NCI-H146 treated with DMSO at 0.1 percent for 48 hours (cell line): ENCODE data around the gene NCAPD3.

Experiments used
- DNase-seq: peaks from one replicate; lab custom pipeline; 2025; ENCODE audit not compliant: unreplicated experiment; lab: John Stamatoyannopoulos, UW

The NCAPD3 gene

DNA sequence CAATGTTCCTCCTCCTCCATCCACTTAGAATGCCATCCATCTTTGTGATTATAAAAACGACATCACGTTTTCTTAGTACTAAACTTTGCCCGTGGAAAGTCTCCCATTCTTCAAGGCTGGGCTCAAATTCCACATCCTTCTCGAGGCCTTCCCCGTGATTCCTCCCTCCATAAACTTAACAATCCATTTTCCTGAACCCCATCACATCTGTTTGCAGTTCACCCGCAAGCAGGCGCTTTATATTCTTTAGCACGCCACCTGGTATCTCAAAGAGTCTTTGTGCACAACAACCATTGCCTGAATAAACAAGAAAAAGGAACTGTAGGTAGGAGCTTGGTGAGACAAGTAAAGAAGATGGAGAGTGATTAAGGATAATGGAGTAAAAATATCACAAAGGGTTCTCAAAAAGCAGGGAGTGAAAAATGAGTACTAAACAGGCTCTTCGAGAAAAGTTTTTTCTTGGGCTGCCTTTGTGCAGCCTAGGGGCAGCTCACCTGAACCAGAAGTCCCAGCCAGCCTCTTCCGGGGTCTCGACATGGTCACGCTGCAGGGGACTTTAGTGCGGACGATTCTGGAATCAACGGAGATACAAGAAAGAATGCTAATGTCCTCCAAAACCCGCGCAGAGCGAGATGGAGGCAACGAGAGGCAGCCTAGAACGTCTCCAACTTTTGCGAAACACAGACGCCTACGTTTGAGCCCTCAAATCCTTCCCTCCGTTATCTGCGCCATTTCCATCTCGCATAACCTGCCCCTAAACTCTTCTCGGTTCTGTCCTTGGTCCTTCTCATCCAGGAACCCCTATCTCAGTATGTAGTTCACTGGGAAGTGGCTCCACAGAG lies 28.8 kb upstream of the NCAPD3 start:
- peak; percentile 83 for DNase-seq

DNA sequence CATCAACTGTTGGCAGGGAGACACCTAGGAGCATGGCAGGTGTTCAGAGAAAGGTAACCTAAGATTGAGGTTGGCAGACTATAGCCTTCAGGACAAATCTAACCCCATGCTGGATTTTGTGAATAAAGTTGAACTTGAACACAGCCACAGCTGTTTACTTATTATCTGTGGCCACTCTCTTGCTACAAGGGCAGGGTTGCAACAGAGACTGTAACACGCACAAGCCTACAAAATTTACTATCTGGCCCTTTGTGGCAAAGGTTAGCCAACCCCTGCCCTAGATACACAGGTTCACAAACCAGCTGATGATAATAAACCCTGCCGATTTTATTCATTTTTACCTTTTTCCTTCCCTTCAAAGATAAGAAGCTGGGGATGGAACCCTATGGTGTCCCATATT lies 26.9 kb upstream of the NCAPD3 start:
- no peak for DNase-seq

DNA sequence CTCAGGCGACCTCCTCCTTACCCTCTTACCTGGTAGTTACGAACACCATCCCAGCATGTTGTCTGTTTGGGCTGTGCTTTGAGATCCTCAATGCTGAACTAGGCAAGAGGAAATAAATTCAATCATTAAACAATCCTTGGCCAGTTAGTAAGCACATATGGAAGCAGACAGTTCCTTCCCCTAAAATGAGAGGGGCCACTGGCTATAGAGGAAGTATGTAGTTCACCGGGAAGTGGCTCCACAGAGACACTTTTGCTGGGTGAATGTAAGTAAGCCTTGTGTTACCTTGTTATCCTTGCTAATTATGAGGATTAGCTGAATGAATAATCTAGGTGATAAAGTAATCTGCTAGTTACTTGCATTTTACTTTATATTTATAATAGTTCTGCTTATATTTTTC lies 26.5 kb upstream of the NCAPD3 start:
- DNase-seq: no peak

DNA sequence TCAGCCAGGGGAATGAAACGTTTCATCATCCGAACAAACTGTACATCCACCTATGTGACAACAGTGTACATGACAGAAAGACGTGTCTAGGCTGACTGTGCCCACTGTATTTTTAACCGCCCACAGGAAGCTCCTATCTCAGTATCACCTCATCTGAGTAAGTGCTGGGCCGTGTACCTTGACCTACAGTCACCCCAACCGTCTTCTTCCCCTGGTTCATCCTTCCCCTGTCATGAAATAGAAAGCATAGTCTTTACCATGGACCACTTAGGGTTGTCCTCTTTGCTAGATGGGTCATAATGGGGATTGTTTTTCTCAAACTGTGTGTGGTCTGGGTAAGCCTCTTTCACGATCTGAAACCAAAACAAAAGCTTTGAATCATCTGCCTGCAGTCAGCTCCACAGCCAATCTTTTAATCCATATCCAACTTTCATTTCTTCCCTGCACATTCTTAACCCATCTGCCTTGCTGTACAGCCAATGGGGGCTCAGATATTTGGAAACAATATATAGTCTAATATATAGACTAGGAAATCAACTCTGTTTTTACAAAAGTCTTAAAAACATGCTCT lies 25.2 kb upstream of the NCAPD3 start:
- no peak for DNase-seq

DNA sequence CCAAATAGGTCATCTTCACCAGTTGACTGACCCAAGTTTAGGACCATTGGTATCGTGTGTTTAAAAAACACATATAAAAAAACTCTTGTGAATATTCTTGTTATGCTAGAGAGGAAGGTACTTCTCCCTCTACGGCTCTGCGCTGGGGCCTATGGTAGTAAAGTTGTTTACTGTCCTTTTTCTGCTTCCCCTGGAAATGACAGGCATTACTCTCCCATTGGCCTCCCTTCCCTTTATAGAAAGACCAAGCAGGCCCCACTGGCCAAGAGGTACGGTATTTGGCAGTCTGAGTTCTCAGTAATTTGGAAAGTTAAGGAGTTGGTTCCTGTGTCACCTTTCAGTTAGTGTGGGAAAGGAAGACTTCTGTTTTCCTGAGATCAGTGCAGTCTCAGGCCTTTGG lies 22.9 kb upstream of the NCAPD3 start:
- no peak for DNase-seq

DNA sequence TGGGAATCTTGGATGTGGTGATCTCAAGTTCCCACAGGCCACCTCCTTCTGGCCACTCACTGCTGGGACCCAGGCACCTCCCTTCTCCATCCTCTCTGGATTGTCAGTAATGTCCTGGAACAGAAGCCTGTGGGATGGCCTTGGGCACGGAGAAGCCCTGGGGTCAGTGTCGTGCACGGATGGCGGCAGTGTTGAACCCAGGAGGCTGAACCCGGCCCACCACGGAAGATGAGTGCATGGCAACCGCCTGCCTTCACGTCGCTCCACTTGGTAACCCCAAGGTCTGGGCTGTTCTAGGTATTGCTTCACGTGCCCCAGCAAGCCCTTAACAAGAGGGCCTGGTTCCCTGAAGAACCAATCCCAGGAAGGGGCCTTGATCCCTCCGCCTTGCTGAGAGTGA lies 22.3 kb upstream of the NCAPD3 start:
- DNase-seq: no peak

DNA sequence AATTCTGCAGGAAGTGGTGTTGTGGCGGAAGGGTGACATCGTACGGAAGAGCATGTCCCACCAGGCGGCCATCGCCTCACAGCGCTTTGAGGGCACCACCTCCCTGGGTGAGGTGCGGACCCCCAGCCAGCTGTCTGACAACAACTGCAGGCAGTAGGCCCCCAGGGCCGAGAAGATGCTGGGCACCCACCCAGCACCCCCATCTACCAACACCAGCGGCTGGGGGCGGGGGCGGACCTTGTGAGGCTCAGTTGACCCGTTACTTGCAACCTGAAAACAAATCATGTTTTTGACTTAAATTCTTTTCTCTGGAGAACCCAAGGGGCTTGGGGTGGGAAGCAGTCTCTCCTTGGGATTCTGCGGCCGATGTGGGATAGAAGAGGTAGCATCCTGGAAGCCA lies 21.7 kb upstream of the NCAPD3 start:
- no peak for DNase-seq

DNA sequence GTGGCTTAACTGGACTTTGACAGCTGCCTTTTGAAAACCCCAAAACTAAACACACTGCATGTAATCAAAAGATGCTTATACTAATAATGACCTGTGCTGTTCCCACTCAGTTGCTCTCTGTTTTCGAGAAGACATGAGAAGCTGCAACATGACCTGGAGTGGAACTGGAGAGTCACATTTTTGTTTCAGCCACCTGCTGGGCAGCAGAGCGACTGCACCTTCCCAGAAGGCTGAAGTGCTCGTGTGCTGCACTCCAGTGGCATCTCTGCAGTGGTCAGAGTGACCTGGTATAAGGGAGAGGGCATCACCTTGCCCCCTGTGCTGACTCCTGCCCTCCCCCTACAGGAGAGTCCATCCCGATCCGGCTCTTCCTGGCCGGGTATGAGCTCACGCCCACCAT lies 20.8 kb upstream of the NCAPD3 start:
- DNase-seq: no peak

DNA sequence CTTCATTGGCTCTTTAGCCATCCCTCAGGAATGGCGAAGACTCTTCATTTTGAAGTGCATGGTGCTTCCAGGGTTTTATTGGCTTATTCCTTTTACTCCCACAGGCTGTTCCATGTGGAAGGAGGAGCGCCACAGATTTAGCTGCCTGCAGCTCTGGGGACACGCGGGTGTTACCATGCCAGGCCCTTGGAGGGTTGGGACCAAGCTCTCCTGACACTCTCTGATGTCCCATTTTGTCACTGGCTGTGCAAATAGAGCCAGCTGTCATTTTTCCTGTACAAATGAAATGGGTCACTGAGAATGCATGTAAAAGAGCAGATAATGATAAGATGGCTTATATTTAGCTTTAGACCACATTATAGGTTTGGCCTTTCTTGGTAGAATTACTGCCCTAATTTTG lies 20.1 kb upstream of the NCAPD3 start:
- no peak for DNase-seq

DNA sequence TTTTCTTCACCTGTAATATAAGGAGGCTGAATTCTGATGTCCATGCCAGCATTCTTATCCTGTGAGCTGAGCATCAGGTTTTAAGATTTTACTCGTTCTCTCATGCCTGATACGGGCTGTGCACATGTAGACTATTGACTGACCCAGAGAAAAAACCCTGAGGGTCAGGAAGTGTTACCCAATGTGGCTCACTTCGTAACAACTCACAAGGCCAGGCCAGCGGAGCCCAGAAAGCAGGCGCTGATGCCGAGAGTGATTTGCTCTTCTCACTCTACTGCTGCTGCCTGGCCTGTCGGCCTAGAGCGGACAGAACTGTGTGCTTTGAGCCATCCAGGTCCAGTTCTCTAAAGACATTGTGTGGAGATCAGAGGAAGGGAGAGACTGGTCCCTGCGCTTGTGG lies 18.6 kb upstream of the NCAPD3 start:
- peak; percentile 76 for DNase-seq

DNA sequence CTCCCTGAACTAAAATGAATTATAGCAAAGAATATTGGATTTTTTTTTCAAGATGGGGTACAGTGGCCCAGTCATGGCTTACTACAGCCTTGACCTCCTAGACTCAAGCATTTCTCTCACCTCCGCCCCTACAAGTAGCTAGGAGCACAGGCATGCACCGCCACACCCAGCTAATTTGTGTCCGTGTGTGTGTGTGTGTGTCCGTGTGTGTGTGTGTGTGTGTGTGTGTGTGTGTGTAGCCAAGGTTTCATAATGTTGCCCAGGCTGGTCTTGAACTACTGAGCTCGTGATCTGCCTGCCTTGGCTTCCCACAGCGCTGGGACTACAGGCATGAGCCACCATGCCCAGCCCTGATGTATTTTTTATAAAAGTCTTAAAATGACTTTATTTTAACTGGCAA lies 16.8 kb upstream of the NCAPD3 start:
- DNase-seq: no peak

DNA sequence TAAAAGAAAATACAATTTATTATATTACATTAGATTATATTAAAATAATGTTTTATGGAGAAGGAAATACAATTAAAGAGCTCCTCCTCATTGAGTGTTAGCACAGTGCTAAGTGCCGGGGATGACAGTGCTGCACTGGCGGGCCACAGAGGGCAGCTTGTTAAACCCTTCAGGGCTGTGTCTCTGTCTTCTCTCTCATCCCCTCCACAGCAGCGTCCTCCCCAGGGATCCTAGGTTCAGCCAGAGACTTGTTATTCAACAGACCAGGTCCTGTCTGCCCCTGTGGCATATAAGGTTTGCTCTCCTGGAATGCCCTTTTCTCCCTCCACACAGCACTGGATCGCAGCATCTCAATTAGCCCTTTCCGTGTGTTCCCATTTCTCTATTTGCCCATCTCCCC lies 15.2 kb upstream of the NCAPD3 start:
- DNase-seq: no peak

DNA sequence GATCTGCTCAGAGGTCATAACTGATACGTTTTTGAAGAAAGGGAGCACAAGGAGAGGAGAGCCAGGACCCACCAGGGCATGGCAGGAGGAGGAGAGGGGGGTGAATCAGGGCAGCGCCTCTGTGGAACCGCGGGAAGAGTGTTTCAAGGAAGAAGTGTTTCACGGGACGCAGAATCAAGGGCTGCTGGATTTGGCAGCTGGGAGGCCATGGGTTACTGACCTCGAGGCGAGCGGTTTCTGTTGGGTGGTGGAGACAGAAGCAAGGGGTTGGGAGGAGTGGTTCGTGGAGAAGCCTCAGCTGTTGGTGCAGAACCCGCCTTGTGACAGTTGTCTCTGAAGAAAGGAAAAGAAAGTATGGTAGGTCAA lies 13.8 kb upstream of the NCAPD3 start:
- no peak for DNase-seq

DNA sequence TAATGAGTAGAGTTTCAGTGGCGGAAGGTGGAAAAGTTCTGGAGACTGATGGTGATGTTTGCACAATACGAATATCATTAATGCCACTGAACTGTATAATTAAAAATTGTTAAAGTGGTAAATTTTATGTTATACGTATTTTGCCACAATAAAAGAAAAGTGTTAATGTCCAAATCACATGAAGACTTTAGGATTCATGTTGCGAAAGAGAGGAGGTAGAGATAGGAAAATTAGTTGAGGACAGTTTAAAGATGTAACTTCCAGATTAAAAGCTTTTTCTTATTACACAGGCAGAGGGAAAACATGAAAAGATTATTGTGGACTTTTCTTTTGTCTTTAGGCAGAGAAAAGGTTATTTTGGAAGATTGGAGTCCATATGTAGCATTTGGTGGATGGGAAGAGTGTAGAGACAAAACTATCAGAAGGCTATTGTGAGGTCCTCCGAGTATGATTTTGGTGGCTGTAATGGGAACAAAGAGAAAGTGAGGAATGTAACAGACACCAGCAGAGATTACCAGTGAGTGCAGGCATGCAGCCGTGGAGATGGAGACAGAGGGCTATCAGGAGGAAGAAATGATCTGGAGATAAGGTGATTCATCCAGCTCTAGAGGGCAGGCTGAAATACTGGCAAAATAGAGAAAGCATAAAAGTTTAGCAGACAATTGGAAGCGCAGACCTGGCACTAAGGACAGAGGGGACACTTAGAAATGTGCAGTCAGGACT lies 13.2 kb upstream of the NCAPD3 start:
- DNase-seq: no peak

DNA sequence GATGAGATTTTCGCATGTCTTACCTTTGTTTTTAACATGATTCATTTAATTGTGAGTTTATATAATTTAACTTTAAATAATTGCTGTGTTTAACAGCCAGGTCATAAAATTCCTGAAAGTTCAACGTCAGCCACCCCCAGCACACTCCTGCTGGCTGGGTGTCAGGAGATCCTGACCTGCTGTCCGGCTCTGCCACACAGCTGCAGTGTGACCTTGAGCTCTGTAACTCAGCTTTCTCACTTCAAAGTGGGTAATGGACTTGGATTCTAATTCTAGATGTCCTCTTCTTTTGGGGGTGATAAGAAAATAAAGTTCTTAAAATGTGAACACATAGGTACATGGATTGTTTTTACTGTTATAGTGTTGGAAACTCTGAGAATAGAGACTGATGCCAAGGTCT lies 11.6 kb upstream of the NCAPD3 start:
- no peak for DNase-seq

DNA sequence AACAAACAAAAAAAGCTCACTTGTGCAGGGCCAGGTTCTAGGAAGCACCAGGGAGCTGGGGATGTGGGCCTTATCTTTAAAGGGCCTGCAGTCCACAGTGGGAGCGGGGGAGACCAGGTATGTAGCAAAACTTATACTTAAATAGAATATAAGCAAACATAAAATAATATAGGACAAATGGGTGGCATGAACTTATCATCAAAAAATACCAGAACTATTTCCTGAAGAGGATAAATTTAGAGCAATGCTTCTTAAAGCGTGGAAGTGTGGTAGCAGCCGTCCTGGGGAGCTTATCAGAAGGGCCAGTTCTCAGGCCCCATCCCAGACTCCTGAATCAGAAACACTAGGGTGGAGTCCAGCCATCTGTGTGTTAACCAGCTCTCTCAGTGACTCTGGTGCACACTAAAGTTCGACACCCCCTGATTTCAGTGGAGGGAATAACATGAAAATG lies 10.0 kb upstream of the NCAPD3 start:
- no peak for DNase-seq

DNA sequence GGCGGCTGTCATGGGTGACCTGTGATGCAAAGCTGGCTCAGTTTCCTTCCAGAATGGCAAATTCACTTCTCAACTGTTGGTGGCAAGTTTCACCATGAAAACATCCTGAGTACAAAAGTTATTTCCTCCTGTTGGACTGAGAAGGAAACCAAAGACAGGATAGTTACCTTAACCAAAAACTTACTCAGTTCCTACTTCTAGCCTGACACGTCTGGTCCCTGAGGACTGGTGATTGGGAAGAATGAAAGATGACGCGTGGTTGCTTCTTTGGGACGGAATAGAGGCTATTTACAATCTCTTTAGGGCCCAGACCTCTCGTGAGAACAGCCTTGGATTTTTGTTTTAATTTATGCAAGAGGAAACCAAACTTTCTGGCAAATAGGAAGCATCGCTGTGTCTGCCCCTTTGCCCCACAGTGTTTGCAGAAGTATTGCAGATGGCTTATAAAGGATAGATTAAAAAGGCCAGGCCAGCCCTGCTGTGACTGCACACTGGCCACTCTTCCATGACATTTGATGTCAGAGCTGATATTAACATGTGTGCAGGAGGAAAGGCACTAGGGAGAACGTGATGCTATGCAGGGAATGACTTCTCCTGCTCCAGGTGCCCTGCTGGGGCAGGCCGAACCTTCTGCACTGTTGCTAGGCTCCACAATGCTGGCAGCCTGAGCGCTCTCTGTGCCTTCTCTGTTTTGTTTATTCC lies 8.3 kb upstream of the NCAPD3 start:
- DNase-seq: no peak

DNA sequence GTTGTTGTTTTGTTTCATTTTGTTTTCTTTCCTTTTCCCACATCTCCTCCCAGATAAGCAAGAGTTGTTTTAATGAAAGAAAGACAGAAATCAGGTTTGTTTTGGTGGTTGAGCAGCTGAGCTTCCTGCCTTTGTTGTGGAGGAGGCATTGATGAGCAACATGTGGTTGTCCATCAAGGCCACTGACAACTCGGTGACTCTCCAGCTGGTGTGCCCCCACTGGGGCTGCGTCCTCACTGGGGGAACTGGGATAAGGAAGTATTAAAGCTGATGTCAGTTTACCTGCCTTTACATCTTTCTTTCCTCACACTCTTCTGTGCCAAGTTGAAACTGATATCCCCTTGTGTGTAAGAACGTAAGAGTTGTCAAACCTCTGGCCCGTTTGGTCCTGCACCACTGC lies 6.6 kb upstream of the NCAPD3 start:
- no peak for DNase-seq

DNA sequence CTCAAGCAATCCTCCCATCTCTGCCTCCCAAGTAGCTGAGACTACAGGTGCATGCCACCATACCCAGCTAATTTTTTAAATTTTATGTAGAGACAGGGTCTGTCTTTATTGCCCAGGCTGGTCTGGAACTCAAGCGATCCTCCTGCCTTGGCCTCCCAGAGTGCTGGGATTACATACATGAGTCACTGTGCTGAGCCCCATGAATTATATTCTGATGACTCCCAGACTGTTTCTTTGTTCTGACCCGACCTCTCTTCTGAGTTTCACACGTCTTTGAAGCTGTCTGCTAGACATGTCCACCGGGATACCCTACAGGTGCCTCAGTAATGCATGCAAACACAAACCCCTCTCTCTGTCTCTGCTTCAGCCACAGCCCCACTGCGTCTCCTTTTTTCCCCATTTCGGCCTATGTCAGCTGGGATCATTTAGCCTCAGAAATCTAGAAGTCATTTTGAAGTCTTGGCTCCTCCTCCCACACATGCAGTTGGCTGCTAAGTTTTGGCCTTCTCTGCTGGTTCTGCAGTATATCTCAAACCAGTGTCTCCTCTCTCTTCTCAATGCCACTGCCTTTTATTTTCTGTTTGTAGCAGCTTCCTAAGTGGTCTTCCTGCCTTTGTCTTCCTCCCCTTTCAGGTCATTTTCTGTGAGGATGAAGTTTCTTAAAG lies 5.5 kb upstream of the NCAPD3 start:
- no peak for DNase-seq

DNA sequence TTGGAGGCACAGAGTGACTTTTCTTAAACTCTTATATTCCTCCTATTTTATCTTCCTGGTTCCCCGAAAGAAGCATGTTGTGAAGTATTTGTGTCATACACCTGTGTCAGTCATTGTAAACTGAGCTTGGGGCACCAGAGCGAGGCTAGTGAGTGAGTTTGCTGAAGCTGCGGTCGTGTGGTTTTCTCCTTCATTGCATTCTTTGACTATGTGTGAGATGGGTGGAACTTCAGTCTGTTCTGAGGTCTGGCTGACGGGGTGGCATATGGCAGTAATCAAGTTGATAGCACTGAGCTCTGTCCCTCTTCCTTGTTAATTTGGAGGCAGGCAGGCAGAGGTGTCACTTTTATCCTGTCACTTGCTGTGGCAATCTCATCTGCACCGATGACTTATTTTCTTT lies 4.9 kb upstream of the NCAPD3 start:
- DNase-seq: no peak

DNA sequence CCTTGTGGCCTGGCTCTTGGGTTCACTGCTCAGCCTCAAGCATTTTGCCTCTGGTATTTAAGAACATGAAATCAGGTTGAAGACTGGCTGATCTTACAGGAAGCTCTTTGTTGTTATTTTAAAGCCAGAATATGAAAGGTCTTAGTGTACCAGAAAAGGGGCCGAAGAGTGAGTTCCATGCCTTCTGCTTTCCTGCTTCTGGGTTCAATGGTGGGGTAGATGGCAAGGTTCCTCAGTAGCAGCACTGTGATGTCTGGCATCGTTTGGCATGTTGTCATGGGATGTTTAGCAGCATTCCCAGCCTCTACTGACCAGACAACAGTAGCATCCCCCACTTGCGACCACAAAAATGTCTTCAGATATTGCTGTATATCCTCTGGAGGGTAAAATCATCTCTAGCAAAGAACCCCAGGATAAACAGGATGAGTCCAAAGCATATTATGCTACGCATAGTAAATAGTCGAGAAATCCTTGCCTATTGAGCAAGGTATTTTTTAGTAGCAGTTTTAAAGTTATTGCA lies 3.1 kb upstream of the NCAPD3 start:
- no peak for DNase-seq
